Measurements from ENCODE around the gene PPP5C.
A peak's percentile ranks its signal among the peaks of the same experiment; 100 is the strongest.
"Not testable (repeated sequence)": the region's sequence is repeated elsewhere in the genome, so short reads cannot be mapped to it uniquely, and the experiment has no call there.

Gene PPP5C

DNA sequence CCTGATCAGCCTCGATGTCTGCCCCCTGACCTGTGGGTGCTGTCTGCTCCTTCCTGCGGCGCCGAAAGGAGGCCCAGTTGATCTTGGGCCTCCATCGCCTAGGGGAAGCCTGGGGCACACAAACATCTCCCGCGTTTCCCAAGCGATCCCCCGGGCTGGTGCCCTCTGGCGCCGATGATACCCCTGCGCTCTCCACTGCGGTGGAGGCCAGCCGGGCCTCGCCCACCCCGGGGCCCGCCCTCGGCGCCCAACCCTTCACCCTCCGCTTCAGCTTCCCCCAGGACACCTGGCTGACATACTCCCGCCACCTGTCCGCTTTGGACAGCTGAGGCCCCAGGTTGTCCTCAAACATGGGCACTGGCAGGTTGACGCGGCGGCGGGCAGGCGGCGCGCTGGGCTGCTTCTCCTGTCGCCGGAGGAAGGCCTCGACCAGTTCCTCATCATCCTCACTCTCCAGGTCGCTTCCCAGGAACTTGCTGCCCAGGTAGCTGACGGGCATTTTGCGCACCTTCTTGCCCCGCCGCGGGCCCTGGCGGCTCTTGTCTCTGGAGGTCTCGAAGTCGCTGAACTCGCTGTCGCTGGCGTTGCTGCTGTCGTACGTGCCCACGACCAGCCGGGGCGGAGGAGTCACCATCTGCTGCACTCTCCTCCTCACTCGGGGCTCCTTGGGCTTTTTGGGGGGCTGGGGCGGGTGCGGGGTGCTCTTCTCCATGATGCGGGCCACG is 65.2 kb downstream of the PPP5C start:
- no peak overlapping the region for H2BK5ac ChIP-seq (ENCODE audit: low read depth, low read length, poor library complexity)
- H3K36me3 ChIP-seq (ENCODE audit: control insufficient read depth in 1 of 2, insufficient read depth in 2 of 2, low read length in 2 of 2), result peaks cover 0 to 4% of the 10 kb centered on the region in 2 experiments
- peak overlapping the region; percentile 81 for H3K4ac ChIP-seq (ENCODE audit: low read depth, low read length)
- H2BK120ac ChIP-seq (ENCODE audit: insufficient read depth, low read length, poor library complexity), result peak overlapping the region; percentile 48
- peak overlapping the region; percentile 79 for H3K4me3 ChIP-seq (ENCODE audit: low read depth, low read length)
- peaks cover 15% of the 10 kb centered on the region for H3K79me1 ChIP-seq (ENCODE audit: low read length)
- peak overlapping the region; percentile 35 for H4K12ac ChIP-seq (ENCODE audit: low read depth, low read length)
- H2AFZ ChIP-seq (ENCODE audit: insufficient read depth, low read length, poor library complexity), result no peak overlapping the region
- H3K27ac ChIP-seq (ENCODE audit: low read depth, low read length), result no peak overlapping the region
- H3K14ac ChIP-seq (ENCODE audit: low read length), result peak overlapping the region; percentile 2
- H3K9me3 ChIP-seq (ENCODE audit: insufficient read depth, low read depth, low read length), result no peaks in the 10 kb centered on the region
- H2BK12ac ChIP-seq (ENCODE audit: low read length), result no peak overlapping the region
- H3K4me1 ChIP-seq (ENCODE audit: control insufficient read depth in 1 of 2, insufficient read depth in 2 of 2, low read length in 2 of 2), result peaks cover 25 to 33% of the 10 kb centered on the region in 2 experiments
- no peak overlapping the region for H3K23ac ChIP-seq (ENCODE audit: low read length)
- no CpG with 5 or more reads among the region's 54 CpGs for WGBS (ENCODE audit: extremely low coverage, insufficient coverage, insufficient read length)
- H2AK5ac ChIP-seq (ENCODE audit: low read length), result peak overlapping the region; percentile 8
- no peak overlapping the region for H4K8ac ChIP-seq (ENCODE audit: low read depth, low read length)
- no peaks in the 10 kb centered on the region for H3K27me3 ChIP-seq (ENCODE audit: insufficient read depth, low read length)
- H4K91ac ChIP-seq (ENCODE audit: low read depth, low read length), result peak overlapping the region; percentile 88
- peak overlapping the region; percentile 94 for H3K4me2 ChIP-seq (ENCODE audit: low read length)
- peak overlapping the region; percentile 92 for H3K18ac ChIP-seq (ENCODE audit: low read length)
- peaks cover 17% of the 10 kb centered on the region for H3K79me2 ChIP-seq (ENCODE audit: control insufficient read depth, insufficient read depth, low read length, poor library complexity)
- DNase-seq, result no peak
- peak overlapping the region; percentile 5 for H3K9ac ChIP-seq (ENCODE audit: low read length)

DNA sequence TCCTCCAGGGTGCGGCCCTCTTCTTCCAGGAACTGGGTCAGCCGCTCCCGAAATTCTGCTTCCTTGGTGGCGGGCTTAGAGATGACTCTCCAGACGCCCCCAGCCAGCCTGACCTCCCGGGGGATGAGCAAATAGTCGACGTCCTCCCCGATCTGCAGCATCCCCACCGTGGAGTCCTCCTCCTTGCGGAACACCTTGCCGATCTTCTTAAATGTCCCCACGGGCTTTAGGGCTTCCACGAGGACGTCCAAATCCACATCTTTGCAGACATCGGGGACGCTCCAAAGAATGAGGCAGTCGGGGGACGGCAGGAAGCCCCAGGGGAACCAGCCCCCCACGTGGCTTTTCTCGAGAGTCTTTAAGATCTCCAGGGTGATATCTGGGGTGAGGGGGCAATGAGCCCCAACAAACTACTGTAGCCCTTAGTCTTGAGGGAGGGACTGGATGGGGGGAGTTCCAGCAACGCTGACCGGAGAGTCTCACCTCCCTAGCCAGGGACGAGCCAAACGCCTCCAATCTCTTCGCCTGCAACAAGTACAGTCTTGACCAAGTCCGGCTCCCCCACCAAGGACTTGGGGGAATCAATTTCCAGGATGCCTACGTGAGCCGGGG is 65.9 kb downstream of the PPP5C start:
- peak overlapping the region; percentile 48 for H2BK120ac ChIP-seq (ENCODE audit: insufficient read depth, low read length, poor library complexity)
- no peak for DNase-seq
- peaks cover 15% of the 10 kb centered on the region for H3K79me1 ChIP-seq (ENCODE audit: low read length)
- H3K4me1 ChIP-seq (ENCODE audit: control insufficient read depth in 1 of 2, insufficient read depth in 2 of 2, low read length in 2 of 2), result peaks cover 25 to 33% of the 10 kb centered on the region in 2 experiments
- peak overlapping the region; percentile 87 for H2AK5ac ChIP-seq (ENCODE audit: low read length)
- H4K8ac ChIP-seq (ENCODE audit: low read depth, low read length), result peak overlapping the region; percentile 94
- H3K4ac ChIP-seq (ENCODE audit: low read depth, low read length), result peak overlapping the region; percentile 81
- peak overlapping the region; percentile 29 for H3K27ac ChIP-seq (ENCODE audit: low read depth, low read length)
- peak overlapping the region; percentile 87 for H3K9ac ChIP-seq (ENCODE audit: low read length)
- H3K36me3 ChIP-seq (ENCODE audit: control insufficient read depth in 1 of 2, insufficient read depth in 2 of 2, low read length in 2 of 2), result peaks cover 0 to 4% of the 10 kb centered on the region in 2 experiments
- H2BK5ac ChIP-seq (ENCODE audit: low read depth, low read length, poor library complexity), result peak overlapping the region; percentile 82
- no CpG with 5 or more reads among the region's 29 CpGs for WGBS (ENCODE audit: extremely low coverage, insufficient coverage, insufficient read length)
- H3K14ac ChIP-seq (ENCODE audit: low read length), result peak overlapping the region; percentile 72
- H3K18ac ChIP-seq (ENCODE audit: low read length), result peak overlapping the region; percentile 92
- H4K12ac ChIP-seq (ENCODE audit: low read depth, low read length), result peak overlapping the region; percentile 79
- peaks cover 17% of the 10 kb centered on the region for H3K79me2 ChIP-seq (ENCODE audit: control insufficient read depth, insufficient read depth, low read length, poor library complexity)
- peak overlapping the region; percentile 94 for H3K4me2 ChIP-seq (ENCODE audit: low read length)
- H2BK12ac ChIP-seq (ENCODE audit: low read length), result peak overlapping the region; percentile 19
- no peaks in the 10 kb centered on the region for H3K27me3 ChIP-seq (ENCODE audit: insufficient read depth, low read length)
- H3K4me3 ChIP-seq (ENCODE audit: low read depth, low read length), result peak overlapping the region; percentile 79
- no peaks in the 10 kb centered on the region for H3K9me3 ChIP-seq (ENCODE audit: insufficient read depth, low read depth, low read length)
- H3K23ac ChIP-seq (ENCODE audit: low read length), result no peak overlapping the region
- H4K91ac ChIP-seq (ENCODE audit: low read depth, low read length), result peak overlapping the region; percentile 88
- H2AFZ ChIP-seq (ENCODE audit: insufficient read depth, low read length, poor library complexity), result peak overlapping the region; percentile 53

- peak within 1 kb of the TSS; percentile 88 for H4K91ac ChIP-seq (ENCODE audit: low read depth, low read length)
- H3K14ac ChIP-seq (ENCODE audit: low read length), result peak within 1 kb of the TSS; percentile 72
- peak within 1 kb of the TSS; percentile 48 for H2BK120ac ChIP-seq (ENCODE audit: insufficient read depth, low read length, poor library complexity)
- H2AFZ ChIP-seq (ENCODE audit: insufficient read depth, low read length, poor library complexity), result peak within 1 kb of the TSS; percentile 53
- peak within 1 kb of the TSS; percentile 81 for H3K4ac ChIP-seq (ENCODE audit: low read depth, low read length)
- no peaks in the 10 kb centered on the region for H3K27me3 ChIP-seq (ENCODE audit: insufficient read depth, low read length)
- H3K79me2 ChIP-seq (ENCODE audit: control insufficient read depth, insufficient read depth, low read length, poor library complexity), result peaks cover 17% of the 10 kb centered on the region
- no peak within 1 kb of the TSS for H3K23ac ChIP-seq (ENCODE audit: low read length)
- peak within 1 kb of the TSS; percentile 87 for H2AK5ac ChIP-seq (ENCODE audit: low read length)
- peak within 1 kb of the TSS; percentile 94 for H3K4me2 ChIP-seq (ENCODE audit: low read length)
- peak within 1 kb of the TSS; percentile 87 for H3K9ac ChIP-seq (ENCODE audit: low read length)
- H3K27ac ChIP-seq (ENCODE audit: low read depth, low read length), result peak within 1 kb of the TSS; percentile 31
- H3K9me3 ChIP-seq (ENCODE audit: insufficient read depth, low read depth, low read length), result no peaks in the 10 kb centered on the region
- peak within 1 kb of the TSS; percentile 19 for H2BK12ac ChIP-seq (ENCODE audit: low read length)
- peaks cover 0 to 4% of the 10 kb centered on the region in 2 experiments for H3K36me3 ChIP-seq (ENCODE audit: control insufficient read depth in 1 of 2, insufficient read depth in 2 of 2, low read length in 2 of 2)
- H3K18ac ChIP-seq (ENCODE audit: low read length), result peak within 1 kb of the TSS; percentile 92
- H3K4me1 ChIP-seq (ENCODE audit: control insufficient read depth in 1 of 2, insufficient read depth in 2 of 2, low read length in 2 of 2), result peaks cover 24 to 31% of the 10 kb centered on the region in 2 experiments
- H4K12ac ChIP-seq (ENCODE audit: low read depth, low read length), result peak within 1 kb of the TSS; percentile 79
- no CpG with 5 or more reads among the region's 46 CpGs for WGBS (ENCODE audit: extremely low coverage, insufficient coverage, insufficient read length)
- H3K79me1 ChIP-seq (ENCODE audit: low read length), result peaks cover 15% of the 10 kb centered on the region
- H2BK5ac ChIP-seq (ENCODE audit: low read depth, low read length, poor library complexity), result peak within 1 kb of the TSS; percentile 82
- peak within 1 kb of the TSS; percentile 94 for H4K8ac ChIP-seq (ENCODE audit: low read depth, low read length)
- H3K4me3 ChIP-seq (ENCODE audit: low read depth, low read length), result peak within 1 kb of the TSS; percentile 79
- peak; percentile 15 to 39 for DNase-seq
These were observed 66.6 kb downstream of the PPP5C start, which contains the start of gene CCDC8 for GRCh38 chr19:46413262-46414031. CCDC8 (minus strand) TSS chr19:46413564; CDS start chr19:46412810, 754 bp downstream.

GRCh38 chr19:46414899-46415298 is 68.0 kb downstream of the PPP5C start:
- Histone ChIP-seq H2BK12ac (ENCODE audit: low read length) (peak overlapping the region; percentile 15), H3K79me2 (ENCODE audit: control insufficient read depth, insufficient read depth, low read length, poor library complexity) (peaks cover 17% of the 10 kb centered on the region), H3K79me1 (ENCODE audit: low read length) (peaks cover 15% of the 10 kb centered on the region), H3K4me1 (ENCODE audit: control insufficient read depth in 1 of 2, insufficient read depth in 2 of 2, low read length in 2 of 2) (peaks cover 19 to 25% of the 10 kb centered on the region in 2 experiments)
- H3K27me3 ChIP-seq (ENCODE audit: insufficient read depth, low read length); H3K4me3 ChIP-seq (ENCODE audit: low read depth, low read length); H3K14ac ChIP-seq (ENCODE audit: low read length); H3K27ac ChIP-seq (ENCODE audit: low read depth, low read length); DNase-seq; H3K36me3 ChIP-seq (ENCODE audit: control insufficient read depth in 1 of 2, insufficient read depth in 2 of 2, low read length in 2 of 2); H3K23ac ChIP-seq (ENCODE audit: low read length); H2AFZ ChIP-seq (ENCODE audit: insufficient read depth, low read length, poor library complexity); H2BK5ac ChIP-seq (ENCODE audit: low read depth, low read length, poor library complexity); H3K4ac ChIP-seq (ENCODE audit: low read depth, low read length); H3K18ac ChIP-seq (ENCODE audit: low read length); H2BK120ac ChIP-seq (ENCODE audit: insufficient read depth, low read length, poor library complexity); H3K9me3 ChIP-seq (ENCODE audit: insufficient read depth, low read depth, low read length); H4K8ac ChIP-seq (ENCODE audit: low read depth, low read length); H2AK5ac ChIP-seq (ENCODE audit: low read length); H3K4me2 ChIP-seq (ENCODE audit: low read length); H3K9ac ChIP-seq (ENCODE audit: low read length); H4K12ac ChIP-seq (ENCODE audit: low read depth, low read length); H4K91ac ChIP-seq (ENCODE audit: low read depth, low read length): not testable (repeated sequence)
- no CpG with 5 or more reads among the region's 22 CpGs for WGBS (ENCODE audit: extremely low coverage, insufficient coverage, insufficient read length)
